SK-N-SH (cell line): ENCODE measurements around the gene OMP. TPM values are rescaled to one million over a fixed set of nuclear protein-coding genes. Genes with fewer than 3 reads are reported as not detected.

Experiments used
- CTCF ChIA-PET: fragments of 300-600, 350-600 bp; formaldehyde crosslinking; extraction: SDS; loops from one replicate; lab custom pipeline; 2021; lab: Yijun Ruan, JAX
- POLR2A ChIA-PET: fragments of 350-600 bp; sonication (Branson Sonifier 250); formaldehyde crosslinking; extraction: SDS; loops from one replicate; lab custom pipeline; 2020; ENCODE audit warnings: antibody characterized with exemption, inconsistent platforms; lab: Yijun Ruan, JAX
- DNase-seq: peaks from one replicate; pipeline ENCODE4 v3.0.0; 2012
- H2AFZ ChIP-seq: fragments of 200-600 bp; sonication (generic); 2 replicates; pipeline ENCODE4 v1.8.1; 2016; ENCODE audit warnings: antibody characterized with exemption, mild to moderate bottlenecking, low read depth
- H3F3A ChIP-seq: fragments of 200-600 bp; sonication (generic); replicated peaks from 2 replicates; pipeline ENCODE3; 2016; ENCODE audit warnings: antibody characterized with exemption, mild to moderate bottlenecking; ENCODE audit not compliant: insufficient read depth
- H3K27ac ChIP-seq, 2 experiments: fragments of 200-500 bp in 1 of 2; fragments of 200-600 bp in 1 of 2; sonication (Bioruptor generic) in 1 of 2; sonication (generic), shearing (Covaris generic) in 1 of 2; 2 replicates each; pipeline versions ENCODE4 v1.5.1 to v1.6.1; 2014 to 2016; ENCODE audit warnings: low read depth in 2 of 2, inconsistent platforms in 1 of 2, low read length in 1 of 2, mild to moderate bottlenecking in 1 of 2, mixed read lengths in 1 of 2
- H3K27me3 ChIP-seq: fragments of 200-600 bp; sonication (generic), shearing (Covaris generic); 2 replicates; pipeline ENCODE4 v1.6.1; 2016; ENCODE audit warnings: mixed run types; ENCODE audit not compliant: insufficient read depth
- H3K36me3 ChIP-seq, 2 experiments: fragments of 200-500 bp in 1 of 2; fragments of 200-600 bp in 1 of 2; sonication (Bioruptor generic) in 1 of 2; sonication (generic) in 1 of 2; replicated peaks in 1 of 2; 2 replicates each; pipeline versions ENCODE3 to v1.5.1; 2014 to 2016; ENCODE audit warnings: low read length in 1 of 2, mild to moderate bottlenecking in 1 of 2; ENCODE audit not compliant: insufficient read depth in 2 of 2, control insufficient read depth in 1 of 2
- H3K4me1 ChIP-seq, 2 experiments: fragments of 200-500 bp in 1 of 2; fragments of 200-600 bp in 1 of 2; sonication (Bioruptor generic) in 1 of 2; sonication (generic), shearing (Covaris generic) in 1 of 2; 2 replicates each; pipeline versions ENCODE4 v1.5.1 to v1.6.1; 2014 to 2016; ENCODE audit warnings: low read depth in 1 of 2, low read length in 1 of 2, mixed run types in 1 of 2; ENCODE audit not compliant: insufficient read depth in 2 of 2, control insufficient read depth in 1 of 2
- H3K4me2 ChIP-seq: fragments of 200-600 bp; sonication (generic), shearing (Covaris generic); 2 replicates; pipeline ENCODE4 v1.6.1; 2017; ENCODE audit warnings: mixed run types
- H3K4me3 ChIP-seq, 2 experiments: fragments of 200-500 bp in 1 of 2; fragments of 200-600 bp in 1 of 2; sonication (Bioruptor generic) in 1 of 2; sonication (generic), shearing (Covaris generic) in 1 of 2; 2 replicates each; pipeline versions ENCODE4 v1.5.1 to v1.8.1; 2014 to 2016; ENCODE audit warnings: low read depth in 2 of 2, inconsistent platforms in 1 of 2, low read length in 1 of 2, mild to moderate bottlenecking in 1 of 2, mixed read lengths in 1 of 2, moderate library complexity in 1 of 2
- H3K79me2 ChIP-seq: fragments of 200-600 bp; sonication (generic); 2 replicates; pipeline ENCODE4 v1.8.1; 2017; ENCODE audit warnings: mild to moderate bottlenecking; ENCODE audit not compliant: insufficient read depth
- H3K9ac ChIP-seq: fragments of 200-600 bp; sonication (generic); 2 replicates; pipeline ENCODE4 v1.6.1; 2017; ENCODE audit warnings: mixed run types
- H3K9me2 ChIP-seq: fragments of 200-600 bp; sonication (generic); 2 replicates; pipeline ENCODE4 v1.6.1; 2017; ENCODE audit warnings: mixed run types
- H3K9me3 ChIP-seq: fragments of 200-600 bp; sonication (generic); 2 replicates; pipeline ENCODE4 v1.6.1; 2017; ENCODE audit warnings: mixed run types, mild to moderate bottlenecking, moderate library complexity
- H4K20me1 ChIP-seq: fragments of 200-600 bp; sonication (generic); 2 replicates; pipeline ENCODE4 v1.6.1; 2017; ENCODE audit warnings: mild to moderate bottlenecking, mixed run types; ENCODE audit not compliant: insufficient read depth
- CHD2 ChIP-seq: fragments of 150-350 bp; IDR thresholded peaks from 2 replicates; pipeline ENCODE4 v1.6.1; 2018; ENCODE audit warnings: low read length; ENCODE audit not compliant: partially characterized antibody
- EP300 ChIP-seq, 2 experiments: IDR thresholded peaks; 2 replicates each; pipeline versions ENCODE4 v1.4.0 to v1.6.1; 2012; ENCODE audit warnings: borderline replicate concordance in 1 of 2, low read depth in 1 of 2, low read length in 1 of 2
- GABPA ChIP-seq: IDR thresholded peaks from 2 replicates; pipeline ENCODE4 v1.4.0; 2012; ENCODE audit warnings: low read depth, mild to moderate bottlenecking
- MEF2A ChIP-seq: IDR thresholded peaks from 2 replicates; pipeline ENCODE4 v1.4.0; 2012; ENCODE audit warnings: low read depth, borderline replicate concordance
- NFIC ChIP-seq: IDR thresholded peaks from 2 replicates; pipeline ENCODE4 v1.4.0; 2012; ENCODE audit warnings: borderline replicate concordance
- RAD21 ChIP-seq: IDR thresholded peaks from 2 replicates; pipeline ENCODE4 v1.6.1; 2012; ENCODE audit warnings: mild to moderate bottlenecking, low read length
- REST ChIP-seq: IDR thresholded peaks from 2 replicates; pipeline ENCODE4 v1.6.1; 2012; ENCODE audit warnings: mild to moderate bottlenecking, low read depth, low read length, moderate library complexity
- SMC3 ChIP-seq: IDR thresholded peaks from 2 replicates; pipeline ENCODE4 v1.6.1; 2012; ENCODE audit warnings: low read depth, low read length, improper control_type of control experiment
- TEAD4 ChIP-seq: IDR thresholded peaks from 2 replicates; pipeline ENCODE4 v1.4.0; 2012; ENCODE audit warnings: mild to moderate bottlenecking, borderline replicate concordance; ENCODE audit not compliant: insufficient read depth
- YY1 ChIP-seq: IDR thresholded peaks from 2 replicates; pipeline ENCODE4 v1.4.0; 2012; ENCODE audit warnings: low read depth, mild to moderate bottlenecking
- WGBS: methylation state at CpG from one replicate; pipeline ENCODE4 v1.1.6; 2017; ENCODE audit warnings: low lambda C conversion rate; 5-methylcytosine and 5-hydroxymethylcytosine counted together
- polyA plus RNA-seq, 3 experiments: library from polyadenylated mRNA; depleted of rRNA; stranded (reverse); fragments of >200 nt; gene quantifications; 2 replicates each; pipeline ENCODE4 v1.2.3, GENCODE V29; 2012
- TF ChIP-seq, protein P1 (sequence below): IDR thresholded peaks from 2 replicates; pipeline ENCODE4 v1.4.0; 2012; ENCODE audit warnings: low read depth

The OMP gene
- polyA plus RNA-seq, 1 of the 3 experiments (the other 2 are of a cell fraction) = 0.20 TPM

GRCh38 chr11:77093056-77093891 is 9.4 kb upstream of the OMP start:
- H3K27ac ChIP-seq = no peak overlapping the region
- H3K79me2 ChIP-seq = 0 out of 2 replicates have a peak, but pooled peaks cover 12% of the 10 kb centered on the region
- ChIA-PET POLR2A (no interaction called here), CTCF (interaction anchor here (0.6 to 9.5 kb wide), 11 partner anchors 10 to 282 kb away, joined by 3 to 218 read pairs (median 49); partner anchors contain the start of genes CAPN5 and OMP)
- no peak overlapping the region for H3K4me2 ChIP-seq
- H2AFZ ChIP-seq = no peak overlapping the region
- no peaks in the 10 kb centered on the region for H3K27me3 ChIP-seq
- no peaks in the 10 kb centered on the region for H3K9me2 ChIP-seq
- H3K4me3 ChIP-seq = no peak overlapping the region
- no peak overlapping the region for H3K9ac ChIP-seq
- peaks cover 3% of the 10 kb centered on the region in 2 experiments for H3K36me3 ChIP-seq
- DNase-seq = no peak
- TF ChIP-seq MEF2A (no peak), REST (no peak), SMC3 (no peak), EP300 (IDR thresholded peaks at IDR 0.05; ENCODE audit: borderline replicate concordance in 1 of 2, low read depth in 1 of 2, low read length in 1 of 2) (no peak), TEAD4 (no peak), NFIC (no peak), YY1 (no peak), RAD21 (no peak), GABPA (no peak), CHD2 (no peak)
- TF ChIP-seq, protein P1, sequence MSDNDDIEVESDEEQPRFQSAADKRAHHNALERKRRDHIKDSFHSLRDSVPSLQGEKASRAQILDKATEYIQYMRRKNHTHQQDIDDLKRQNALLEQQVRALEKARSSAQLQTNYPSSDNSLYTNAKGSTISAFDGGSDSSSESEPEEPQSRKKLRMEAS = no peak
- TF ChIP-seq, all 33 proteins: peak for 0
- H3K9me3 ChIP-seq = no peaks in the 10 kb centered on the region
- peaks cover 3% of the 10 kb centered on the region for H3F3A ChIP-seq
- peaks cover 21% of the 10 kb centered on the region for H4K20me1 ChIP-seq
- 94% methylated on average over 28 of the region's 33 CpGs for WGBS
- H3K4me1 ChIP-seq = peaks cover 0 to 21% of the 10 kb centered on the region in 2 experiments; a peak in 1 of 4 replicates
